ENCODE measurements around the gene AGPAT3.

The AGPAT3 gene

GRCh38 chr21:43958364-43959158 lies 93.5 kb downstream of the AGPAT3 start:
- no peak for DNase-seq

GRCh38 chr21:43959231-43960116 lies 94.5 kb downstream of the AGPAT3 start:
- DNase-seq = no peak

GRCh38 chr21:43961382-43961909 lies 96.4 kb downstream of the AGPAT3 start:
- no peak for DNase-seq

GRCh38 chr21:43965911-43966585 lies 101.0 kb downstream of the AGPAT3 start:
- no peak for DNase-seq

GRCh38 chr21:43966946-43967512 lies 102.0 kb downstream of the AGPAT3 start:
- no peak for DNase-seq

- no peak for DNase-seq
Measured at GRCh38 chr21:43967981-43968380, 103.0 kb downstream of the AGPAT3 start.

GRCh38 chr21:43968410-43969114 lies 103.5 kb downstream of the AGPAT3 start:
- DNase-seq = no peak

GRCh38 chr21:43969115-43969444 lies 104.1 kb downstream of the AGPAT3 start:
- DNase-seq = no peak

- no peak for DNase-seq
Measured at GRCh38 chr21:43970551-43970950, 105.5 kb downstream of the AGPAT3 start.

- no peak for DNase-seq
Measured at GRCh38 chr21:43971201-43971991, 106.4 kb downstream of the AGPAT3 start.

- DNase-seq = no peak
Measured at GRCh38 chr21:43971992-43972255, 106.9 kb downstream of the AGPAT3 start.

GRCh38 chr21:43972850-43973633 lies 108.0 kb downstream of the AGPAT3 start:
- DNase-seq = no peak

GRCh38 chr21:43973634-43973955 lies 108.6 kb downstream of the AGPAT3 start:
- no peak for DNase-seq

GRCh38 chr21:43974791-43975468 lies 109.9 kb downstream of the AGPAT3 start:
- DNase-seq = no peak

- DNase-seq = peak; percentile 47
Measured at GRCh38 chr21:43975469-43976098, 110.6 kb downstream of the AGPAT3 start.

- DNase-seq = no peak
Measured at GRCh38 chr21:43976661-43977060, 111.6 kb downstream of the AGPAT3 start.

GRCh38 chr21:43978060-43978459 lies 113.0 kb downstream of the AGPAT3 start:
- no peak for DNase-seq

- no peak for DNase-seq
Measured at GRCh38 chr21:43979654-43980053, 114.6 kb downstream of the AGPAT3 start.

- no peak for DNase-seq
Measured at GRCh38 chr21:43981151-43981870, 116.3 kb downstream of the AGPAT3 start.

Data from fibroblast of upper back skin (primary cell).